C4-2B (cell line): ENCODE data around the gene MMADHC.

Source experiments
- ZFX ChIP-seq: fragments of 450-650 bp; IDR thresholded peaks from 2 replicates; pipeline ENCODE4 v1.6.1; 2017
- TF ChIP-seq, protein P1 (sequence below): fragments of 450-650 bp; conservative IDR thresholded peaks from 2 replicates; pipeline ENCODE4 v1.5.1; 2017; ENCODE audit warnings: mild to moderate bottlenecking

DNA sequence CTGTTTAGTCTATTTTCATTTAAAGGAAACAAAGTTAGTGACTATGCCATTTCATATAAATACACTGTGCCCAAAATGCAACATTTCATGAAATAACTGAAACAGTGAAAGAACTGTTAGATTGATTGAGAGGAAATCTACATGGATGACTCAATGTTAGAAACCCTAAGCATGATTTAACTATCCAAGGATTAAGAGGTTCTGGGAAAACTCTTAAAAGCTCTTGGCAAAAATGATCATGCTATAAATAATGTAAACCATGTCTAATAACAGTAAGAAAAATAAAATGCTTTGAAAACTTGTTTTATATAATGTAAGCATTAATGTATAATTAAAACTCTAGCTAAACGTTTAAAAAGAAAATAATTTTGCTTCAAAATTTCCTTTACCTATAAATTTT, 23.5 kb downstream of the MMADHC start:
- TF ChIP-seq, protein P1, sequence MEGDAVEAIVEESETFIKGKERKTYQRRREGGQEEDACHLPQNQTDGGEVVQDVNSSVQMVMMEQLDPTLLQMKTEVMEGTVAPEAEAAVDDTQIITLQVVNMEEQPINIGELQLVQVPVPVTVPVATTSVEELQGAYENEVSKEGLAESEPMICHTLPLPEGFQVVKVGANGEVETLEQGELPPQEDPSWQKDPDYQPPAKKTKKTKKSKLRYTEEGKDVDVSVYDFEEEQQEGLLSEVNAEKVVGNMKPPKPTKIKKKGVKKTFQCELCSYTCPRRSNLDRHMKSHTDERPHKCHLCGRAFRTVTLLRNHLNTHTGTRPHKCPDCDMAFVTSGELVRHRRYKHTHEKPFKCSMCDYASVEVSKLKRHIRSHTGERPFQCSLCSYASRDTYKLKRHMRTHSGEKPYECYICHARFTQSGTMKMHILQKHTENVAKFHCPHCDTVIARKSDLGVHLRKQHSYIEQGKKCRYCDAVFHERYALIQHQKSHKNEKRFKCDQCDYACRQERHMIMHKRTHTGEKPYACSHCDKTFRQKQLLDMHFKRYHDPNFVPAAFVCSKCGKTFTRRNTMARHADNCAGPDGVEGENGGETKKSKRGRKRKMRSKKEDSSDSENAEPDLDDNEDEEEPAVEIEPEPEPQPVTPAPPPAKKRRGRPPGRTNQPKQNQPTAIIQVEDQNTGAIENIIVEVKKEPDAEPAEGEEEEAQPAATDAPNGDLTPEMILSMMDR: no peak
- TF ChIP-seq ZFX: no peak
